Right lung (tissue), 5 donors: ENCODE measurements around the gene COL10A1. TPM values are rescaled to one million over a fixed set of nuclear protein-coding genes. Genes with fewer than 3 reads are reported as not detected.
A peak's percentile ranks its signal among the peaks of the same experiment; 100 is the strongest.
"Not testable (repeated sequence)": the region's sequence is repeated elsewhere in the genome, so short reads cannot be mapped to it uniquely, and the experiment has no call there.

Experiments used
- DNase-seq, 2 donors: peaks; one replicate each; pipeline ENCODE4 v3.0.0-alpha.2; 2013
- polyA plus RNA-seq, 5 donors: library from polyadenylated mRNA; unstranded; fragments of 120-200 nt; gene quantifications; one replicate each; pipeline versions ENCODE4 v1.2.1 to v1.2.3, GENCODE V29; 2013; ENCODE audit warnings: inconsistent platforms in 1 of 5, low replicate concordance in 1 of 5; ENCODE audit not compliant: insufficient read length in 5 of 5, insufficient read depth in 1 of 5

Gene COL10A1
- polyA plus RNA-seq, 5 donors = 0.14 to 0.47 (median 0.24) TPM

GRCh38 chr6:116127771-116128493 lies 2.0 kb upstream of the COL10A1 start:
- no peak for DNase-seq

DNA sequence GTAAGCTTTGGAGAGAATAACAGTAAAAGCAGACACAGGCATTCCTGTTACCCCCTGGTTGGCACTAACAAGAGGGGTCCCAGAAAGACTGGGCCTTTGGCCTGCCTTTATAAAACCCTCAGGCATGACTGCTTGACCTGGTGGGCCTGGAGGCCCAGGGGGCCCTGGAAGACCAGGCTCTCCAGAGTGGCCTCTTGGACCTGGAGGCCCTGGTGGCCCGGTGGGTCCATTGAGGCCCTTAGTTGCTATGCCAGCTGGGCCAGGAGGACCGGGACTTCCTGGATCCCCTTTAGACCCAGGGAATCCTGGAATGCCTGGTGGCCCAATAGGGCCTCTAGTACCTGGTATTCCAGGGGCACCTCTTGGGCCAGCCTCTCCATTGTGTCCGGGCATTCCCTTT lies 5.5 kb downstream of the COL10A1 start:
- DNase-seq = no peak

- DNase-seq = no peak
These were observed 7.3 kb downstream of the COL10A1 start for GRCh38 chr6:116118608-116119007.

DNA sequence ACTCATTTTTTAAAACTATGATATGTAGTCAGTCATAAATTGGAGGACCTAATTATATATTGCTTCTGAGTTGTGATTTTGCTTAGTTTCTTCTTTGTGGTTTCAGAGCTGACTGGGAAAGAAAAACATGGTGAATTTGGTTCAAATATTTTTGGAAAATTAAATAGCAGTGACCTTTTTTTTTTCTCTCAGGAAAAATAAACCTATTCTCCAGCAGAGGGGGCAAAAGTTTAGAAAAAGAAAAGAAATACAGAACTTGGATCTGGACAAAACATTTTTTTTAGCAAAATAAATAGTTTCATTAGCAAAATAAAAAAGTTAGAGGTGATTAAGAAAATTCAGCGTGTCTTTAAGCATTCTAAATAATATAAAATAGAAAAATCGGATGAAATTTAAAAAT lies 10.2 kb downstream of the COL10A1 start:
- DNase-seq = no peak

DNA sequence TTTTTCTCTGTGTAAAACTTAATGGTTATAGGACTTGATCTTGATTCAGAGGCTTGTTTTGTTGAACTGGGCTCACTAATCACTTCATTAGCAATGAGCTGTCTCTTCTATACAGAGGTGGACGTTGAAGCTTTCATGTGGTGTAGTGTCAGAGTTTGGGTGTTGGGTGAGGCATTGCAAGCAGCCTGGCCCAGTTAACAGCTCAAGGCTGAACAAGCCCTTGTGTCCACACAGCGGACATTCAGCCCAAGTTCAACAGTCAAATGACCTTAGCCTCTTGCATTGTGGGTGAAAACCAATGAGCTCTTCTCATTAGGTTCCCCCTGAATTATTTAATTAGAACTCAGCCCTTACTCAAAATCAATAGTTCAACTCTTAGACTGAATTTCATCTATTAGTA lies 12.5 kb downstream of the COL10A1 start:
- no peak for DNase-seq

DNA sequence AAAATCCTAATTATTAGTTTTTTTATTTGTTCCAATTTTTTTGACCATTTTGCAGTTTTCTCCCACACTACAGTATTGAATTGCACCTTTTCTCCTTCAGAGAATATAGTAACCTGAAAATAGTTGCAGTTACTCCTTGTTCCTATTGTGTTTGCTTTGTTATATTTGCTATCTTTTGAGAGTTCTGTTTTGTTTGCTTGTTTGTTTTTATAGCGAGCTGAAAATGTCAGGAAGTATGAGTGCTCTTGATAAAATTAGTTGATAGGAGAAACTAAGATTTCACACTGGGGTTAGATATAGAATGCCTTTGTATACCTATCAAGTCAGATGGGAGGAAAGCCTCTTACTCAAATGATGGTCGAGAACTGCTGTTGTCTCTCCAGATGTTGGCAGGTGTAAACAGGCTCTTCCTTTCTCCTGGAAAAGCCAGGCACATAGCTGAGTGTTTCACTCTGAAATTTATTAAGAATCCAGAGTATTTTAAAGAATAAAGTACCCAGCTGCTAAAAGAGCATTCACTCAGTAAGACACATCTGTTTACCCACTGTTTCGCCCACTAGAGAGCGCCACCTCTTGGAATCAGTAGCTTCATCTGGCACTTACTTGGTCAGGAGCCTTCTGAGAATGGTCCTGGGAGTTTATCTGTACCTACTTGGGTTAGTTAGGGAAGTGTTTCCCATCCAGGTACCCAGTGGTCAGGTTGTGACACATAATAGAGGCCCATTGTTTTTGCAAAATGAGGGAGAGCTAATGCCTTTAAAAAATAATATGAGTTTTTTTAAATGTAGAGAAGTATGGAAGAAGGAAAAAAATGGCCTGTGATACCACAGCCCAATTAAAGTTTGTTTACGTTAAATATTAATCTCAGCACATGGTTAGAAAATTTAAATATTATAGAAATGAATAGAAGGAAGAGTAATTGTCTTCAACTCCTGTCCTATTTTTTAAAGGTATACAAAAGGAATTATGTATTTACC lies 14.1 kb downstream of the COL10A1 start:
- no peak for DNase-seq

GRCh38 chr6:116108836-116109235 lies 17.1 kb downstream of the COL10A1 start:
- DNase-seq = no peak

- no peak for DNase-seq
These were observed 19.8 kb downstream of the COL10A1 start for GRCh38 chr6:116106146-116106545.

DNA sequence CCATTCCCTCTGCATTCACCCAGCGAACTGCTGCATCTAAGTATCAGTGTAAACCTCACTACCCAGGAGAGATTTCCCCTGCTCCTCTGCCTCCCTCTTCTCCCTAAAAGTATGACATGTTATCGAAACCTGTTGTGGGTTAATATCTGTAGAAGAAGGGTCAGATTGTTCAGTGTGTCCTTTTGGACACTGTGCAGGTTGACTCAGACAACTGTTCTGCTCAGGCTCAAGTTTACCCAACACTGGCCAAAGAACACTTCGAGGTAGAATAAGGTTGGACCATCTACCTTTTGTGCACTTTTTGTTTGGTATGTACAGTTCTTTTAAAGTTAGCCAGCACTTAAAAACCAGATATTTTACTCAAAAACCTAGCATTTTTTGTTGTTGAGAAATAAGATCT lies 20.7 kb downstream of the COL10A1 start:
- DNase-seq = no peak

- no peak for DNase-seq
These were observed 21.3 kb downstream of the COL10A1 start for GRCh38 chr6:116104636-116105035.

DNA sequence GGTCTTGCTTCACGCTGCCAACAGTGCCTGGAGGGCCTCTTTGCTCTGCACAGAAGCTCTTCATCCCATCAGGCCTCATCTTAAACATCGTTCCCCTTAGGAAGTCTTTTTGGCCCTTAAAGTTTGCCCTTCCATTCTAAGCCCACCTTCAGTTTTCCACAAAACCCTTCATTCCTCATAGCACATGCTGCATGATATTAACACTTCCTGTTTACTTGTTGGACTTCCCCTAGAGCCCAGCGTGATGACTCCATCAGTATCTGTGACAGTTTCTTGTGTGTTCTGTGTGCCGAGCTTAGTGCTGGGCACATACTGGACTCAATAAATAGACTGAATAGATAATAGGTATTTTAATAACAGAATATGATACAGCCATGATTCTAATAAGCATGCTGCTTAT lies 23.1 kb downstream of the COL10A1 start:
- no peak for DNase-seq

GRCh38 chr6:116101790-116102189 lies 24.1 kb downstream of the COL10A1 start:
- DNase-seq = no peak

DNA sequence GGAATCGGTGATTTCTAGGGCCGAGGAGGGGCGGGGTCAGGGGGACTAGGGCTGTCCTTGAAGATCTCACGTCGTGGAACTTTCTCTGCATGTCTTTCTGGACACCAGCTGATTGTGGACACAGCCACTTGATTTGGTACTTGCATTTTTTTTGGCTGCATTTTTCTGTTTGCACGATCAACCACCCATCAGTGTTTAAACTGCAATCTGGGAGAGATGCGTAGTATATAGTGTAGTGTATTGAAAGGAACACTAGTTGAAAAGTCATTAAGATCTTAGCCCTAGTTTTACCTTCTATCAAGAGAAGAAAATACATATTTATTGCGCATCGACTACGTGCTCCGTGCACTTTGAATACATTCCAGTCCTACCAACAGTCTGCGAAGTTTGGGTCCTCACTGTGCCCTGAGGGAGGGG lies 24.6 kb downstream of the COL10A1 start:
- no peak for DNase-seq

GRCh38 chr6:116100419-116101301 lies 25.3 kb downstream of the COL10A1 start, which contains the start of gene NT5DC1:
TSS of gene NT5DC1 (plus strand) at chr6:116100853. CDS start at chr6:116100931, 78 bp downstream.
- peak; percentile 85 to 86 for DNase-seq

GRCh38 chr6:116099036-116099435 lies 26.9 kb downstream of the COL10A1 start:
- no peak for DNase-seq

DNA sequence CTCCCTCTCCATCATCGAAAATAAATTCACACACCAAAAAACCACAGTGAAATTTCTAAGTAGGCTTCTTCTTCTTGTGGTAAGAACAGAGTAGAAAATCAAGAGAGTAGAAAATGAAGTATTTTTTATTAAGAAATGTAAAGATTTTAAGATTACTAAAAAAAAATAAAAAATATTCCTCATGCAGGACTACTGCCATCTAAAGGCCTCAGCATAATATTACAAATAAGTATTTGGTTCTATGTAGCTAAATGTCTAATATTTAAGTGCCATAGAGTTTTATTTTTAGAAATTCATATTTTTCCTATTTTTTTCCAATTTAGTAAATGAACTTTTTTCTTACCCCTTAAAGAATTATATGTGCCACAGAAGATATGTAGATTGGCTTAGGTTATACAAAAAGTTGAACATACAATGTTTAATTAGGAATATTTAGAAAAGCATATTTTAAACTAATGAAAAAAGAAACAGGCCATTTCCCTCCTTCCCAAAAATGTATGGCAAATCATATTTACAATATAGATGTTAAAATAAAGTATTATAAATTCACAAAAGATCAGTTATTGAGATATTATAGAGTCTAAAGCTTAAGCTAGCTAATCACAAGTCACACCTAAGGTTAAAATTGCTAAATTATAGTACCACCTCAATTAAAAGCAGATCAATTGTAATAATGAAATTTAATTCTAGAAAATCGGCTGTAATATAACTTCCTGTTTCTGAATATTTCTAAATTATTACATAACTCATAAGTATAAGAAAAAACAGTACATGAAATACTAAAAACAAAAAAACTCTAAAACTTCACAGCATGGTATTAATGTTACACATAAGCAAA lies 28.7 kb downstream of the COL10A1 start:
- DNase-seq = no peak

DNA sequence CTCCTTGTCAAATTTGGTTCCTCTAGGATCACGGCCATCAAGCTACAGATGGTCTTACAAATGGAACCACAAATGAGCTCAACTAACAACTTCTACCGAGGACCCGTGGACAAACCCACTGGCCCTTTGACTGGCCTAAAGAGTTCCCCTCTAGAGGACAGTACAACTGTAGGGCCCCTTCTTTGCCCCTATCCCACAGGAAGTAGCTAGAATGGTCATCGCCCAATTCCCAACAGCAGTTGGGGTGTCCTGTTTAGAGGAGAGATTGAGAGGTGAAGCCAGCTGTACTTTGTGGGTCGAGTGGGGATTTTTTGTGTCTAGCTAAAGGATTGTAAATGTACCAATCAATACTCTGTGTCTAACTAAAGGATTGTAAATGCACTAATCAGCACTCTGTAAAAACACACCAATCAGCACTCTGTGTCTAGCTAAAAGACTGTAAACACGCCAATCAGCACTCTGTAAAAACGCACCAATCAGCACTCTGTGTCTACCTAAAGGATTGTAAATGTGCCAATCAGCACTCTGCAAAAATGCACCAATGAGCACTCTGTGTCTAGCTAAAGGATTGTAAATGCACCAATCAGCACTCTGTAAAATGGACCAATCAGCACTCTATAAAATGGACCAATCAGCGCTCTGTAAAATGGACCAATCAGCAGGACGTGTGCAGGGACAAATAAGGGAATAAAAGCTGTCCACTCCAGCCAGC lies 29.7 kb downstream of the COL10A1 start:
- DNase-seq = not testable (repeated sequence)

DNA sequence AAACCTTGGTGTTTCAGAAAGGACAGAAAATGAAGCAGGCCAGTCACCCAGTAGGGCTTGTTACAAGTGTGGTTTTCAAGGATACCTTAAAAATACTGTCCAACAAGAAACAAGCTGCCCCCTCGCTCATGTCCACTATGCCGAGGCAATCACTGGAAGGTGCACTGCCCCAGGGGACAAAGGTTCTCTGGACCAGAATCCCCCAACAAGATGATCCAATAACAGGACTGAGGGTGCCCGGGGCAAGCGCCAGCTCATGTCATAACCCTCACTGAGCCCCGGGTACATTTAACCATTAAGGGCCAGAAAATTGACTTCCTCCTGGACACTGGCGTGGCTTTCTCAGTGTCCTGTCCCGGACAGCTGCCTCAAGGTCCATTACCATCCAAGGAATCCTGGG lies 31.9 kb downstream of the COL10A1 start:
- no peak for DNase-seq

- DNase-seq = no peak
These were observed 35.7 kb downstream of the COL10A1 start for GRCh38 chr6:116090251-116090650.

GRCh38 chr6:116088946-116089345 lies 37.0 kb downstream of the COL10A1 start:
- DNase-seq = no peak
